Large intestine (tissue), 3 donors: ENCODE measurements around the gene CALB2. TPM values are rescaled to one million over a fixed set of nuclear protein-coding genes. Genes with fewer than 3 reads are reported as not detected.
A peak's percentile ranks its signal among the peaks of the same experiment; 100 is the strongest.

Experiments used
- DNase-seq, 2 donors: peaks; one replicate each; pipeline versions ENCODE4 v3.0.0 to v3.0.0-alpha.2; 2013
- H3K27ac ChIP-seq: one replicate; pipeline ENCODE4 v1.5.1; 2013; ENCODE audit warnings: low read length
- H3K27me3 ChIP-seq: 2 replicates; pipeline ENCODE4 v1.6.1; 2013; ENCODE audit warnings: low read length; ENCODE audit not compliant: control insufficient read depth, insufficient read depth
- H3K36me3 ChIP-seq: 2 replicates; pipeline ENCODE4 v1.6.1; 2013; ENCODE audit warnings: low read length; ENCODE audit not compliant: control insufficient read depth, insufficient read depth
- H3K4me1 ChIP-seq: one replicate; pipeline ENCODE4 v1.6.1; 2013; ENCODE audit warnings: low read length; ENCODE audit not compliant: control insufficient read depth, insufficient read depth
- H3K4me3 ChIP-seq: one replicate; pipeline ENCODE4 v1.5.1; 2013; ENCODE audit warnings: low read length
- H3K9me3 ChIP-seq: one replicate; pipeline ENCODE4 v1.6.1; 2013; ENCODE audit warnings: mild to moderate bottlenecking, low read depth, low read length, moderate library complexity; ENCODE audit not compliant: control insufficient read depth
- WGBS: methylation state at CpG from one replicate; pipeline ENCODE4 v1.1.5; 2013; ENCODE audit warnings: low lambda C conversion rate; ENCODE audit not compliant: insufficient coverage; 5-methylcytosine and 5-hydroxymethylcytosine counted together
- polyA plus RNA-seq: library from polyadenylated mRNA; unstranded; fragments of 120-200 nt; gene quantifications from one replicate; pipeline ENCODE4 v1.2.1, GENCODE V29; 2013

The CALB2 gene
- polyA plus RNA-seq, 1 donor: 1.5 TPM

GRCh38 chr16:71408536-71408935, 50.0 kb downstream of the CALB2 start:
- Histone ChIP-seq H3K27ac (no peak overlapping the region), H3K9me3 (no peaks in the 10 kb centered on the region), H3K4me1 (no peaks in the 10 kb centered on the region), H3K36me3 (no peaks in the 10 kb centered on the region), H3K4me3 (no peak overlapping the region), H3K27me3 (peaks cover 16% of the 10 kb centered on the region)
- no CpG with 5 or more reads among the region's 3 CpGs for WGBS
- DNase-seq: no peak

GRCh38 chr16:71409011-71409775, 50.7 kb downstream of the CALB2 start:
- Histone ChIP-seq H3K4me1 (no peaks in the 10 kb centered on the region), H3K27ac (no peak overlapping the region)
- 24% methylated on average over 2 of the region's 16 CpGs for WGBS

GRCh38 chr16:71410146-71410545, 51.6 kb downstream of the CALB2 start:
- no peak for DNase-seq
- no CpG with 5 or more reads among the region's 5 CpGs for WGBS
- H3K4me3 ChIP-seq: no peak overlapping the region
- no peaks in the 10 kb centered on the region for H3K36me3 ChIP-seq
- H3K9me3 ChIP-seq: no peaks in the 10 kb centered on the region
- peaks cover 16% of the 10 kb centered on the region for H3K27me3 ChIP-seq
- no peak overlapping the region for H3K27ac ChIP-seq
- no peaks in the 10 kb centered on the region for H3K4me1 ChIP-seq

More at GRCh38 chr16:71409011-71409775, 50.7 kb downstream of the CALB2 start:
- Histone ChIP-seq H3K4me3 (no peak overlapping the region), H3K27me3 (peaks cover 16% of the 10 kb centered on the region), H3K36me3 (no peaks in the 10 kb centered on the region), H3K9me3 (no peaks in the 10 kb centered on the region)
- DNase-seq: no peak

GRCh38 chr16:71412270-71413160, 54.0 kb downstream of the CALB2 start:
- WGBS: no CpG with 5 or more reads among the region's 24 CpGs
- no peaks in the 10 kb centered on the region for H3K4me1 ChIP-seq
- no peaks in the 10 kb centered on the region for H3K9me3 ChIP-seq
- DNase-seq: peak; percentile 40 to 45
- H3K27ac ChIP-seq: no peak overlapping the region
- H3K36me3 ChIP-seq: no peaks in the 10 kb centered on the region
- peaks cover 19% of the 10 kb centered on the region for H3K27me3 ChIP-seq
- no peak overlapping the region for H3K4me3 ChIP-seq

- H3K36me3 ChIP-seq: no peaks in the 10 kb centered on the region
- H3K27me3 ChIP-seq: peaks cover 18% of the 10 kb centered on the region
- H3K9me3 ChIP-seq: no peaks in the 10 kb centered on the region
- no peak overlapping the region for H3K27ac ChIP-seq
- no peak for DNase-seq
- no CpG with 5 or more reads among the region's 4 CpGs for WGBS
- H3K4me1 ChIP-seq: no peaks in the 10 kb centered on the region
- H3K4me3 ChIP-seq: no peak overlapping the region
These were observed 54.8 kb downstream of the CALB2 start for GRCh38 chr16:71413341-71413740.

GRCh38 chr16:71414038-71414437, 55.5 kb downstream of the CALB2 start:
- no peak for DNase-seq
- H3K9me3 ChIP-seq: no peaks in the 10 kb centered on the region
- WGBS: 100% methylated on average over 2 of the region's 5 CpGs
- H3K4me3 ChIP-seq: no peak overlapping the region
- H3K36me3 ChIP-seq: no peaks in the 10 kb centered on the region
- H3K27ac ChIP-seq: no peak overlapping the region
- peaks cover 13% of the 10 kb centered on the region for H3K27me3 ChIP-seq
- no peaks in the 10 kb centered on the region for H3K4me1 ChIP-seq

- Histone ChIP-seq H3K27ac (no peak overlapping the region), H3K27me3 (peaks cover 35% of the 10 kb centered on the region), H3K9me3 (no peaks in the 10 kb centered on the region), H3K36me3 (no peaks in the 10 kb centered on the region), H3K4me1 (no peaks in the 10 kb centered on the region), H3K4me3 (no peak overlapping the region)
- no peak for DNase-seq
- no CpG with 5 or more reads among the region's 4 CpGs for WGBS
These were observed 63.4 kb downstream of the CALB2 start for GRCh38 chr16:71421911-71422310.

- WGBS: 90% methylated on average over 2 of the region's 2 CpGs
- Histone ChIP-seq H3K27ac (no peak overlapping the region), H3K4me3 (no peak overlapping the region), H3K9me3 (no peaks in the 10 kb centered on the region), H3K27me3 (peaks cover 39% of the 10 kb centered on the region), H3K36me3 (no peaks in the 10 kb centered on the region), H3K4me1 (no peaks in the 10 kb centered on the region)
- no peak for DNase-seq
These were observed 64.5 kb downstream of the CALB2 start for GRCh38 chr16:71423016-71423415.

- Histone ChIP-seq H3K27ac (no peak overlapping the region), H3K9me3 (no peaks in the 10 kb centered on the region), H3K4me1 (no peaks in the 10 kb centered on the region), H3K36me3 (no peaks in the 10 kb centered on the region), H3K4me3 (no peak overlapping the region), H3K27me3 (peaks cover 39% of the 10 kb centered on the region)
- DNase-seq: no peak
- 89% methylated on average over 3 of the region's 7 CpGs for WGBS
These were observed 65.3 kb downstream of the CALB2 start for GRCh38 chr16:71423865-71424264.

GRCh38 chr16:71424626-71425025, 66.1 kb downstream of the CALB2 start:
- peaks cover 42% of the 10 kb centered on the region for H3K27me3 ChIP-seq
- H3K9me3 ChIP-seq: no peaks in the 10 kb centered on the region
- no peaks in the 10 kb centered on the region for H3K4me1 ChIP-seq
- DNase-seq: no peak
- no peaks in the 10 kb centered on the region for H3K36me3 ChIP-seq
- H3K4me3 ChIP-seq: no peak overlapping the region
- H3K27ac ChIP-seq: no peak overlapping the region
- WGBS: no CpG with 5 or more reads among the region's 6 CpGs
